Measurements from ENCODE around the gene MIA. TPM values are rescaled to one million over a fixed set of nuclear protein-coding genes. Genes with fewer than 3 reads are reported as not detected.
"Not testable (repeated sequence)": the region's sequence is repeated elsewhere in the genome, so short reads cannot be mapped to it uniquely, and the experiment has no call there.

Gene MIA
- total RNA-seq, 4 donors from 2014 or later = 1.4 to 9.2 (median 3.1) TPM; not detected in 1

GRCh38 chr19:40813182-40813581 is 37.9 kb downstream of the MIA start:
- H3K27ac ChIP-seq = peak overlapping the region in 1 of 4 donors; percentile 56
- 9 to 10% methylated on average over 1 to 3 of the region's 4 CpGs for WGBS, 2 donors (ENCODE audit: low coverage in 1 of 2)

DNA sequence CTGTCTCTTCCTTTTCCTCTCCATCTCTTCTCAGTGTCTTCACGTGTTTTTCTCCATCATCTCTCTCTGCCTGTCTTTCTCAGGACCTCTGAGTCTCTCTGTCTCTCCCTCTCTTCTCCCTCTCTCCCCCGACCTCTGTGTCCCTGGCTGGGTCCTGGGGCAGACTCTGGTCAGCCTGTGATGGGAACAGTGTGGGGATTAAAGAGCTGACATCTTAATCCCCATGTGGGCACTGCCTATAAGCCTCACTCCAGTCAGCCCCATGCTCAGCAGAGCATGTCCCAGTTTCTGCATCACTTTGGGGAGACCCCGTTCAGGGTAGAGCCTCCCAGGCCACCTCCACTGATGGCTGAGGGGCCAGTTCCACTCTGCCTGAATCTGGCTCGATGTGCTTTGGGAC is 39.9 kb downstream of the MIA start:
- ATAC-seq = no peak
- H3K27me3 ChIP-seq = no peaks in the 10 kb centered on the region
- TF ChIP-seq, protein P1, sequence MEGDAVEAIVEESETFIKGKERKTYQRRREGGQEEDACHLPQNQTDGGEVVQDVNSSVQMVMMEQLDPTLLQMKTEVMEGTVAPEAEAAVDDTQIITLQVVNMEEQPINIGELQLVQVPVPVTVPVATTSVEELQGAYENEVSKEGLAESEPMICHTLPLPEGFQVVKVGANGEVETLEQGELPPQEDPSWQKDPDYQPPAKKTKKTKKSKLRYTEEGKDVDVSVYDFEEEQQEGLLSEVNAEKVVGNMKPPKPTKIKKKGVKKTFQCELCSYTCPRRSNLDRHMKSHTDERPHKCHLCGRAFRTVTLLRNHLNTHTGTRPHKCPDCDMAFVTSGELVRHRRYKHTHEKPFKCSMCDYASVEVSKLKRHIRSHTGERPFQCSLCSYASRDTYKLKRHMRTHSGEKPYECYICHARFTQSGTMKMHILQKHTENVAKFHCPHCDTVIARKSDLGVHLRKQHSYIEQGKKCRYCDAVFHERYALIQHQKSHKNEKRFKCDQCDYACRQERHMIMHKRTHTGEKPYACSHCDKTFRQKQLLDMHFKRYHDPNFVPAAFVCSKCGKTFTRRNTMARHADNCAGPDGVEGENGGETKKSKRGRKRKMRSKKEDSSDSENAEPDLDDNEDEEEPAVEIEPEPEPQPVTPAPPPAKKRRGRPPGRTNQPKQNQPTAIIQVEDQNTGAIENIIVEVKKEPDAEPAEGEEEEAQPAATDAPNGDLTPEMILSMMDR (IDR thresholded peaks at IDR 0.05) = no peak
- TF ChIP-seq POLR2A (IDR thresholded peaks at IDR 0.05) = no peak
- no peak for TF ChIP-seq POLR2AphosphoS5 (IDR thresholded peaks at IDR 0.05)
- TF ChIP-seq EP300 (IDR thresholded peaks at IDR 0.05) = no peak
- no peaks in the 10 kb centered on the region for H3K36me3 ChIP-seq
- H3K4me3 ChIP-seq = no peak overlapping the region
- H3K9me3 ChIP-seq = no peaks in the 10 kb centered on the region
- WGBS, 2 donors (ENCODE audit: low coverage in 1 of 2) = 78% methylated on average over 2 of the region's 4 CpGs; no CpG with 5 or more reads in 1 of the 2 donors
- peaks cover 0 to 56% (median 27%) of the 10 kb centered on the region in 3 donors for H3K4me1 ChIP-seq
- no peak overlapping the region for H3K27ac ChIP-seq

More at GRCh38 chr19:40813182-40813581, 37.9 kb downstream of the MIA start:
- Histone ChIP-seq H3K4me1 (peaks cover 0 to 56% (median 24%) of the 10 kb centered on the region in 3 donors), H3K4me3 (no peak overlapping the region), H3K36me3 (peaks cover 0 to 15% of the 10 kb centered on the region in 2 donors), H3K9me3 (no peaks in the 10 kb centered on the region), H3K27me3 (no peaks in the 10 kb centered on the region)
- TF ChIP-seq EP300 (IDR thresholded peaks at IDR 0.05) (no peak), POLR2AphosphoS5 (IDR thresholded peaks at IDR 0.05) (no peak), POLR2A (IDR thresholded peaks at IDR 0.05) (no peak)
- TF ChIP-seq, protein P1 (IDR thresholded peaks at IDR 0.05) = no peak
- ATAC-seq = no peak

- H3K9me3 ChIP-seq, H3K36me3 ChIP-seq, H3K27me3 ChIP-seq: not testable (repeated sequence)
- 29 to 66% methylated on average over 5 to 16 of the region's 36 CpGs for WGBS, 2 donors (ENCODE audit: low coverage in 1 of 2)
- Histone ChIP-seq H3K27ac (peak overlapping the region in 3 of 4 donors; percentile 28 to 64 (median 52)), H3K4me3 (peak overlapping the region in 1 of 2 donors; percentile 38), H3K4me1 (peaks cover 0 to 44% (median 14%) of the 10 kb centered on the region in 3 donors)
- TF ChIP-seq, protein P1 (IDR thresholded peaks at IDR 0.05) = peak in 3 of 4 experiments; percentile 42 to 52 (median 49)
- TF ChIP-seq POLR2AphosphoS5 (IDR thresholded peaks at IDR 0.05) = peak; percentile 42
- ATAC-seq = peak; percentile 83
Measured at GRCh38 chr19:40818480-40819399, 43.4 kb downstream of the MIA start.

DNA sequence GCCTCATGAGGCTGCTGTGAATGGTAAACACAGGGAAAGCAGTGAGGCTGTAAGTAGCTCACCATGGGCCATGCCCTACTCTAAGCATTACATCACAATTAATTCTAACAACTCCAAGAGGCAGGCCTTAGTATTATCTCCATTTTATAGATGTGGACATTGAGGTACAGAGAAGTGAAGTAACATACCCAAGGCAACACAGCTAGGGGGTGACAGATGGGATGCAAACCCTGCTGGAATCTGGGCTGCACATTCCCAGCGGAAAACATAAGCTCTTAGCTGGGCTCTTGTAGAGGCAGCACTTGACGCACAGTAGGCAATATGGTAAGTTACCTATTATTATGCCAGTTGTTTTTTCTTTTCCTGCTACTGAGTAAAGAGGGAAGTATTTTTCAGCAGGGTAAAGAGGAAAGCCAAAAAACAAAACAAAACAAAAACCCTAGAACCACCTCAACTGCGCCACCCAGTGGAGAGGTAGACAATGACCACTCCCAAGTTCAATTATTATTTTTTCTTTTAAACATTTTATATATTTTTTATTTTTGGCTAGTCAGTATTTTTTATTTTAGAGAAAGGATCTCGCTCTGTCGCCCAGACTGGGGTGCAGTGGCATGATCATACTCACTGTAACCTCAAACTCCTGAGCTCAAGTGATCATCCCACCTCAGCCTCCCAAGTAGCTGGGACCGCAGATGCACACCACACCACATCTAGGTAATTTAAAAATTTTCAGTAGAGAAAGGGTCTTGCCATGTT is 44.3 kb downstream of the MIA start:
- H3K36me3 ChIP-seq, H3K9me3 ChIP-seq, H3K27me3 ChIP-seq, H3K4me3 ChIP-seq: not testable (repeated sequence)
- peak; percentile 31 for ATAC-seq
- Histone ChIP-seq H3K27ac (peak overlapping the region in 3 of 4 donors; percentile 34 to 64 (median 52)), H3K4me1 (peaks cover 0 to 44% (median 14%) of the 10 kb centered on the region in 3 donors)
- WGBS, 2 donors (ENCODE audit: low coverage in 1 of 2) = 45% methylated on average over 6 of the region's 6 CpGs
- TF ChIP-seq, protein P1 (IDR thresholded peaks at IDR 0.05) = peak in 3 of 4 experiments; percentile 82 to 87 (median 85)

Measured in gastroesophageal sphincter (tissue), 4 donors.